HG03139 (cell line): Measurements from ENCODE around the gene C19orf38.

ENCODE experiments used
- ATAC-seq: cut with Tn5 transposase; IDR thresholded peaks from one replicate; pipeline ENCODE4 v1.9.1; 2021; ENCODE audit not compliant: unreplicated experiment

The C19orf38 gene, protein sequence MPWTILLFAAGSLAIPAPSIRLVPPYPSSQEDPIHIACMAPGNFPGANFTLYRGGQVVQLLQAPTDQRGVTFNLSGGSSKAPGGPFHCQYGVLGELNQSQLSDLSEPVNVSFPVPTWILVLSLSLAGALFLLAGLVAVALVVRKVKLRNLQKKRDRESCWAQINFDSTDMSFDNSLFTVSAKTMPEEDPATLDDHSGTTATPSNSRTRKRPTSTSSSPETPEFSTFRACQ

GRCh38 chr19:10848230-10848856 lies at the start of gene C19orf38:
Gene C19orf38, plus strand, starts transcription at chr19:10848415. Its CDS starts 94 bp downstream, at chr19:10848509.
- no peak for ATAC-seq

DNA sequence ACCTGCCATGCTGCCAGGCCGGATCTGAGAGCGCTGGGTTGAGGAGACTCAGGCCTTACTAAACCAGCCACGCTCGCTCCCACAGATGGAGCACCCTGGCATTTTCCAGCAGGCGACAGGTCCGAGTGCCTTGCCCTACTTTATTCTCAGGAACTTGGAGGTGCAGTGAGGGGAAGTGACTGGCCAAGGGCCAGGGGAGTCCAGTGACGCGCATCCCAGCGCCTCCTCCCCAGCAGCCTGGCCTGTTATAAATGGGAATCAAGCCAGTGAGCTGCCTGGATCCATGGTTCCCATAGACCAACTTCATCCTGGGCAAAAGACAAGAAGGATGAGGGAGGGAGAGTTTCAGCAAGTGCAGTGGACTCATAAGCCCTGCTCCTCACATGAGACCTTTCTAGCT lies 47.7 kb upstream of the C19orf38 start:
- ATAC-seq = no peak

- no peak for ATAC-seq
These were observed 45.7 kb upstream of the C19orf38 start for GRCh38 chr19:10802479-10802878.

GRCh38 chr19:10803252-10803651 lies 45.0 kb upstream of the C19orf38 start:
- no peak for ATAC-seq

GRCh38 chr19:10805065-10805757 lies 43.0 kb upstream of the C19orf38 start:
- ATAC-seq = no peak

GRCh38 chr19:10805758-10806247 lies 42.4 kb upstream of the C19orf38 start:
- no peak for ATAC-seq

- ATAC-seq = no peak
These were observed 39.1 kb upstream of the C19orf38 start for GRCh38 chr19:10808937-10809649.

DNA sequence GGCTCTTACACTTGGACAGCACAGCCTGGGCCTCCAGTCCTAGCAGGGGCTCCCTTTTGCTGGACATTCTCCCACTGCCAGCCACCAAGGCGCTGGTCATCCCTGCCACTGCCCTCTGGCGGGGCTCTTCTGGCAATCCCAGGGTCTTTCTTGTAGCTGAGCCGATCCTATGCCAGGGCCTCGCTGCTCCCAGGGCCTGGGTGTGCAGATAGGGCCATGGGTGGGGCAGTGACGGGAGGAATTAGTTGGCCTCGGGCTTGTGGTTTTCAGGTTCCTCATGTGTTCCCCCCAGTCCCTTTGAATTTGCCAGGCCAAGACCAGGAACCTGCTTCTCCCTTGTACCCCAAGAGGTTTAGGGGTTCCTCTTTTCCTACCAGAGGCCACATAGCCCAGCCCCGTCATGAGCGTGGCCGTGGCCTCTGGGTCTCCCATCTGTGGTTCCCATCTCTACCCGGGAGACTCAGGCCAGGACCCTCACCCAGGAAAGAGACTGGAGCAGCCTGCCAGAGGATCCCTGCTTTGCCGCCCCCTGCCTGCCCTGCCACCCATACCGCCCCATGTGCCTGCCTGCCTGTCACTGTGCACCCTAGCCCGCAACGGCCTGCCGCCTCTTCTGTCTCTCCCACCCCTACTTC lies 38.4 kb upstream of the C19orf38 start:
- no peak for ATAC-seq

- ATAC-seq = no peak
These were observed 36.7 kb upstream of the C19orf38 start for GRCh38 chr19:10811391-10812111.

GRCh38 chr19:10812196-10812595 lies 36.0 kb upstream of the C19orf38 start:
- no peak for ATAC-seq

- no peak for ATAC-seq
These were observed 35.3 kb upstream of the C19orf38 start for GRCh38 chr19:10812902-10813404.

DNA sequence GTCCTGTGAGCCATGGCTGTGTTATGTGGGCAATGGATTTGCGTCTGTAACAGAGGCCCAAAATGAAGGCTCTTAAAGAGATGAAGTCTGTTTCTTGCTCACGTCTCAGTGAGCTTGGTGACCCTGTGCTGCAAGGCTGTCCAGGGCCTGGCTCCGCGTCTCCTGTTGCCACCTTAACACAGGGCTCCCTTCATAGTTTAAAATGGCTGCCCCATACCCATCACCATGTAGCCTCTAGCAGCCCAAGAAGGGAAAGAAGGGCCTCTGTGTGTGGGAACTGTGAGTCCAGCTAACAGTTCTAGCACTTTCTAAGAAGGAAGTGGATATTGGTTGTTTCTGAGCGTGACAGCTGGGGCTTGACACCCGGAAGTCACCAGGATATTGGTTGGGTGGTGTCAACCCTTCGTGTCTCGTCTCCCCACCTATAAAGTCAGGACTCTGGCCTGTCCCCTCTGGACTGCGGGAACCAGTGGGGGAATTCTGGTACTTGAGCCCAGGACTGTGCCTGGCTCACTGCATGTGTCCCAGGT lies 33.1 kb upstream of the C19orf38 start:
- ATAC-seq = no peak

GRCh38 chr19:10815969-10816644 lies 32.1 kb upstream of the C19orf38 start:
- no peak for ATAC-seq

- ATAC-seq = no peak
These were observed 31.5 kb upstream of the C19orf38 start for GRCh38 chr19:10816691-10817090.

GRCh38 chr19:10817291-10818038 lies 30.8 kb upstream of the C19orf38 start:
- no peak for ATAC-seq

- ATAC-seq = no peak
These were observed 29.7 kb upstream of the C19orf38 start for GRCh38 chr19:10818301-10819123.

GRCh38 chr19:10819124-10820060 lies 28.8 kb upstream of the C19orf38 start:
- no peak for ATAC-seq
